PC-9 (cell line): Measurements from ENCODE around the gene MYMX.

Source experiments
- CTCF ChIP-seq: fragments of 200-600 bp; sonication (generic); conservative IDR thresholded peaks from 2 replicates; pipeline ENCODE4 v1.6.1; 2017; ENCODE audit warnings: mixed run types, antibody characterized with exemption, mild to moderate bottlenecking, moderate library complexity
- EZH2 ChIP-seq: fragments of 200-600 bp; sonication (generic); IDR thresholded peaks from 2 replicates; pipeline ENCODE4 v1.8.0; 2017; ENCODE audit warnings: antibody characterized with exemption, low read depth

- TF ChIP-seq CTCF = no peak
- no peak for TF ChIP-seq EZH2
Measured at GRCh38 chr6:44255105-44255808, 38.5 kb downstream of the MYMX start.
